Neuronal stem cell (in vitro differentiated cells): ENCODE results near the gene RAD54L2.
A peak's percentile ranks its signal among the peaks of the same experiment; 100 is the strongest.

Experiments
- DNase-seq: peaks from one replicate; pipeline ENCODE4 v3.0.0-alpha.2; 2013; ENCODE audit warnings: low spot score
- H2AFZ ChIP-seq: one replicate; pipeline ENCODE4 v1.6.1; 2013; ENCODE audit warnings: mild to moderate bottlenecking, low read length, inconsistent platforms
- H2AK5ac ChIP-seq: 2 replicates; pipeline ENCODE4 v1.6.1; 2013; ENCODE audit warnings: low read depth, mild to moderate bottlenecking, inconsistent platforms, low read length, moderate library complexity, mixed read lengths
- H2BK120ac ChIP-seq: 2 replicates; pipeline ENCODE4 v1.6.1; 2013; ENCODE audit warnings: low read depth, mild to moderate bottlenecking, inconsistent platforms, low read length, moderate library complexity, mixed read lengths
- H2BK12ac ChIP-seq: one replicate; pipeline ENCODE4 v1.6.1; 2013; ENCODE audit warnings: low read length, inconsistent platforms
- H2BK15ac ChIP-seq: 2 replicates; pipeline ENCODE4 v1.6.1; 2013; ENCODE audit warnings: mild to moderate bottlenecking, low read length, inconsistent platforms, mixed read lengths
- H2BK5ac ChIP-seq: one replicate; pipeline ENCODE4 v1.6.1; 2013; ENCODE audit warnings: inconsistent platforms, mild to moderate bottlenecking, low read length, moderate library complexity
- H3K14ac ChIP-seq: one replicate; pipeline ENCODE4 v1.6.1; 2013; ENCODE audit warnings: low read length, inconsistent platforms
- H3K18ac ChIP-seq: 2 replicates; pipeline ENCODE4 v1.6.1; 2013; ENCODE audit warnings: low read length, inconsistent platforms
- H3K23ac ChIP-seq: 2 replicates; pipeline ENCODE4 v1.6.1; 2013; ENCODE audit warnings: low read depth, mild to moderate bottlenecking, mixed read lengths, low read length, inconsistent platforms; ENCODE audit not compliant: poor library complexity
- H3K27ac ChIP-seq: replicated peaks from 3 replicates; pipeline ENCODE4 v1.5.1; 2013; ENCODE audit warnings: low read length, inconsistent platforms
- H3K27me3 ChIP-seq, 3 experiments: 2 replicates each; pipeline ENCODE4 v1.6.1; 2013; ENCODE audit warnings: low read length in 3 of 3, mild to moderate bottlenecking in 2 of 3, inconsistent platforms in 1 of 3, low read depth in 1 of 3, mixed read lengths in 1 of 3, moderate library complexity in 1 of 3; ENCODE audit not compliant: control insufficient read depth in 3 of 3, insufficient read depth in 3 of 3
- H3K36me3 ChIP-seq, 2 donors: replicated peaks in 1 of 2; 2 replicates each; pipeline ENCODE4 v1.6.1; 2013; ENCODE audit warnings: low read length in 2 of 2; ENCODE audit not compliant: control insufficient read depth in 2 of 2, insufficient read depth in 2 of 2
- H3K4ac ChIP-seq: 2 replicates; pipeline ENCODE4 v1.6.1; 2013; ENCODE audit warnings: inconsistent platforms, mild to moderate bottlenecking, low read length, moderate library complexity
- H3K4me1 ChIP-seq, 2 donors: 1 replicate in 1 of 2; 2 replicates in 1 of 2; pipeline ENCODE4 v1.6.1; 2013; ENCODE audit warnings: low read length in 2 of 2, low read depth in 1 of 2; ENCODE audit not compliant: control insufficient read depth in 2 of 2, insufficient read depth in 1 of 2
- H3K4me2 ChIP-seq: one replicate; pipeline ENCODE4 v1.6.1; 2013; ENCODE audit warnings: mild to moderate bottlenecking, low read length, inconsistent platforms; ENCODE audit not compliant: insufficient read depth, poor library complexity, severe bottlenecking
- H3K4me3 ChIP-seq, 2 donors: 2 replicates each; pipeline ENCODE4 v1.5.1; 2013; ENCODE audit warnings: low read length in 2 of 2, mild to moderate bottlenecking in 2 of 2, inconsistent platforms in 1 of 2, moderate library complexity in 1 of 2
- H3K79me1 ChIP-seq: one replicate; pipeline ENCODE4 v1.6.1; 2013; ENCODE audit warnings: low read depth, mild to moderate bottlenecking, inconsistent platforms, low read length, moderate library complexity
- H3K9ac ChIP-seq: one replicate; pipeline ENCODE4 v1.6.1; 2013; ENCODE audit warnings: mild to moderate bottlenecking, low read depth, low read length, inconsistent platforms; ENCODE audit not compliant: poor library complexity
- H3K9me3 ChIP-seq, 2 donors: replicated peaks in 1 of 2; 2 replicates each; pipeline versions ENCODE3 to v1.6.1; 2013; ENCODE audit warnings: low read length in 2 of 2, mild to moderate bottlenecking in 2 of 2, inconsistent platforms in 1 of 2, low read depth in 1 of 2, mixed read lengths in 1 of 2, moderate library complexity in 1 of 2; ENCODE audit not compliant: control insufficient read depth in 2 of 2, insufficient read depth in 1 of 2
- H4K8ac ChIP-seq: one replicate; pipeline ENCODE4 v1.6.1; 2013; ENCODE audit warnings: low read depth, mild to moderate bottlenecking, inconsistent platforms, low read length, moderate library complexity
- H4K91ac ChIP-seq: one replicate; pipeline ENCODE4 v1.6.1; 2013; ENCODE audit warnings: low read length, low read depth, mild to moderate bottlenecking, inconsistent platforms; ENCODE audit not compliant: poor library complexity
- WGBS, 2 donors: extraction: QIAGEN DNeasy Blood & Tissue Kit; methylation state at CpG; one replicate each; pipeline ENCODE4 v1.1.7; 2013; ENCODE audit warnings: missing lambda C conversion rate in 2 of 2, mixed read lengths in 1 of 2; ENCODE audit not compliant: insufficient read length in 2 of 2, insufficient replicate concordance in 1 of 2; ENCODE audit errors: extremely low coverage in 2 of 2; 5-methylcytosine and 5-hydroxymethylcytosine counted together

Gene RAD54L2

GRCh38 chr3:51581524-51581923 is 43.0 kb downstream of the RAD54L2 start:
- Histone ChIP-seq H4K8ac (no peak overlapping the region), H3K4me3 (no peak overlapping the region), H2BK120ac (no peak overlapping the region), H2AFZ (no peak overlapping the region), H3K36me3 (peaks cover 3 to 45% of the 10 kb centered on the region in 2 donors), H3K18ac (no peak overlapping the region), H4K91ac (no peak overlapping the region), H3K9ac (no peak overlapping the region), H3K4me2 (no peak overlapping the region), H3K79me1 (peaks cover 10% of the 10 kb centered on the region), H2BK12ac (no peak overlapping the region), H2BK5ac (no peak overlapping the region), H2BK15ac (no peak overlapping the region), H3K4ac (no peak overlapping the region), H3K27me3 (no peaks in the 10 kb centered on the region), H3K4me1 (peaks cover 0 to 6% of the 10 kb centered on the region in 2 donors), H3K27ac (no peak overlapping the region), H3K14ac (no peak overlapping the region), H3K23ac (no peak overlapping the region), H3K9me3 (peaks cover 8 to 9% of the 10 kb centered on the region in 2 donors), H2AK5ac (no peak overlapping the region)
- no peak for DNase-seq
- no CpG with 5 or more reads among the region's 4 CpGs for WGBS, 2 donors

- no CpG with 5 or more reads among the region's 4 CpGs for WGBS, 2 donors
- H2BK5ac ChIP-seq: no peak overlapping the region
- no peak overlapping the region for H2BK15ac ChIP-seq
- H3K27me3 ChIP-seq: no peaks in the 10 kb centered on the region
- H3K9ac ChIP-seq: no peak overlapping the region
- no peak overlapping the region for H3K4me3 ChIP-seq
- H2BK120ac ChIP-seq: no peak overlapping the region
- H3K79me1 ChIP-seq: peaks cover 6% of the 10 kb centered on the region
- no peak overlapping the region for H3K23ac ChIP-seq
- no peak overlapping the region for H3K14ac ChIP-seq
- no peak overlapping the region for H2AK5ac ChIP-seq
- no peak for DNase-seq
- H4K91ac ChIP-seq: no peak overlapping the region
- H2AFZ ChIP-seq: no peak overlapping the region
- H3K27ac ChIP-seq: no peak overlapping the region
- H3K18ac ChIP-seq: no peak overlapping the region
- H2BK12ac ChIP-seq: no peak overlapping the region
- H3K4ac ChIP-seq: no peak overlapping the region
- peaks cover 0 to 6% of the 10 kb centered on the region in 2 donors for H3K4me1 ChIP-seq
- peaks cover 2 to 44% of the 10 kb centered on the region in 2 donors for H3K36me3 ChIP-seq
- H3K9me3 ChIP-seq: no peaks in the 10 kb centered on the region
- H3K4me2 ChIP-seq: no peak overlapping the region
- H4K8ac ChIP-seq: no peak overlapping the region
These were observed 46.7 kb downstream of the RAD54L2 start for GRCh38 chr3:51585197-51585596.

GRCh38 chr3:51585871-51586270 is 47.4 kb downstream of the RAD54L2 start:
- Histone ChIP-seq H3K14ac (no peak overlapping the region), H3K27ac (peak overlapping the region; percentile 27), H3K18ac (no peak overlapping the region), H3K4me2 (no peak overlapping the region), H2BK120ac (no peak overlapping the region), H3K27me3 (no peaks in the 10 kb centered on the region), H2BK5ac (no peak overlapping the region), H3K4me1 (peaks cover 0 to 6% of the 10 kb centered on the region in 2 donors), H2AK5ac (no peak overlapping the region), H4K8ac (no peak overlapping the region), H3K36me3 (peaks cover 7 to 44% of the 10 kb centered on the region in 2 donors), H4K91ac (peak overlapping the region; percentile 64), H3K23ac (no peak overlapping the region), H3K9ac (no peak overlapping the region), H2AFZ (no peak overlapping the region), H3K9me3 (no peaks in the 10 kb centered on the region), H3K4ac (no peak overlapping the region), H2BK15ac (no peak overlapping the region), H3K4me3 (no peak overlapping the region), H2BK12ac (no peak overlapping the region), H3K79me1 (peaks cover 6% of the 10 kb centered on the region)
- WGBS, 2 donors: no CpG with 5 or more reads among the region's 3 CpGs
- DNase-seq: no peak
